GM12892 (cell line): ENCODE measurements around the gene TYK2.

Source experiments
- POLR2A ChIP-seq: IDR thresholded peaks from 2 replicates; pipeline ENCODE4 v1.6.1; 2011; ENCODE audit warnings: low read depth, low read length, control low read depth
- POLR2AphosphoS5 ChIP-seq: IDR thresholded peaks from 2 replicates; pipeline ENCODE4 v1.6.1; 2011; ENCODE audit warnings: low read depth, low read length, control low read depth
- TAF1 ChIP-seq: IDR thresholded peaks from 2 replicates; pipeline ENCODE4 v1.6.1; 2011; ENCODE audit warnings: low read depth, mild to moderate bottlenecking, control low read depth, low read length, borderline replicate concordance

GRCh38 chr19:10318807-10319682, 61.3 kb downstream of the TYK2 start:
- TF ChIP-seq POLR2AphosphoS5 (no peak), POLR2A (no peak), TAF1 (no peak)
